CD4-positive, alpha-beta memory T cell (primary cell): ENCODE results near the gene LRRN1. TPM values are rescaled to one million over a fixed set of nuclear protein-coding genes. Genes with fewer than 3 reads are reported as not detected.

ENCODE experiments used
- CTCF ChIA-PET: fragments of 350-600 bp; sonication (Branson Sonifier 250); formaldehyde crosslinking; loops from one replicate; lab custom pipeline; 2021; ENCODE audit warnings: inconsistent platforms; ENCODE audit not compliant: partially characterized antibody; lab: Charles Lee
- POLR2A ChIA-PET: fragments of 350-600 bp; sonication (Branson Sonifier 250); formaldehyde crosslinking; loops from one replicate; lab custom pipeline; 2021; ENCODE audit not compliant: partially characterized antibody; lab: Charles Lee
- DNase-seq, 5 donors: peaks; one replicate each; pipeline versions ENCODE4 v3.0.0 to v3.0.0-alpha.2; 2020 to 2022; ENCODE audit warnings: mixed read lengths in 1 of 5
- H3K27ac ChIP-seq: one replicate; pipeline ENCODE4 v1.7.0; 2013; ENCODE audit warnings: low read depth, low read length
- H3K27me3 ChIP-seq: 2 replicates; pipeline ENCODE4 v1.7.0; 2013; ENCODE audit warnings: mild to moderate bottlenecking, low read length, moderate library complexity; ENCODE audit not compliant: insufficient read depth
- H3K36me3 ChIP-seq: 2 replicates; pipeline ENCODE4 v1.7.0; 2013; ENCODE audit warnings: mild to moderate bottlenecking, low read length, moderate library complexity; ENCODE audit not compliant: insufficient read depth
- H3K4me1 ChIP-seq: 2 replicates; pipeline ENCODE4 v1.7.0; 2013; ENCODE audit warnings: mild to moderate bottlenecking, low read length, moderate library complexity; ENCODE audit not compliant: insufficient read depth
- H3K4me3 ChIP-seq, 2 donors: one replicate each; pipeline ENCODE4 v1.7.0; 2013; ENCODE audit warnings: low read length in 2 of 2, mild to moderate bottlenecking in 1 of 2
- H3K9me3 ChIP-seq, 2 donors: one replicate each; pipeline ENCODE4 v1.7.0; 2013; ENCODE audit warnings: low read length in 2 of 2, control low read depth in 1 of 2; ENCODE audit not compliant: control insufficient read depth in 1 of 2
- H3K27ac Mint-ChIP-seq, 7 donors: one replicate each; pipeline ENCODE4 v1.8.0; 2020 to 2021; ENCODE audit warnings: mixed read lengths in 7 of 7, mild to moderate bottlenecking in 6 of 7, inconsistent platforms in 3 of 7, moderate library complexity in 3 of 7
- H3K27me3 Mint-ChIP-seq, 2 donors: one replicate each; pipeline ENCODE4 v1.8.0; 2020 to 2021; ENCODE audit warnings: mixed read lengths in 2 of 2
- H3K36me3 Mint-ChIP-seq, 2 donors: one replicate each; pipeline ENCODE4 v1.8.0; 2020 to 2021; ENCODE audit warnings: mixed read lengths in 2 of 2, inconsistent platforms in 1 of 2, mild to moderate bottlenecking in 1 of 2
- H3K4me1 Mint-ChIP-seq, 4 donors: one replicate each; pipeline ENCODE4 v1.8.0; 2020 to 2021; ENCODE audit warnings: mixed read lengths in 4 of 4, mild to moderate bottlenecking in 1 of 4
- H3K4me3 Mint-ChIP-seq, 8 donors: one replicate each; pipeline ENCODE4 v1.8.0; 2020 to 2021; ENCODE audit warnings: mixed read lengths in 8 of 8, mild to moderate bottlenecking in 7 of 8, moderate library complexity in 6 of 8, inconsistent platforms in 3 of 8
- H3K9me3 Mint-ChIP-seq, 8 donors: one replicate each; pipeline ENCODE4 v1.8.0; 2020 to 2021; ENCODE audit warnings: mixed read lengths in 8 of 8, mild to moderate bottlenecking in 5 of 8, inconsistent platforms in 3 of 8, moderate library complexity in 1 of 8
- intact Hi-C: fragments of 100-400 bp; cut with micrococcal nuclease; formaldehyde crosslinking; loops from one replicate; pipeline ENCODE4 v1.15.1; 2023
- polyA plus RNA-seq, 2 donors: library from polyadenylated mRNA; unstranded; fragments of 300-500 nt; fragmentation: Illumina TruSeq; gene quantifications; one replicate each; pipeline ENCODE4 v1.2.3, GENCODE V29; 2021
- total RNA-seq, 2 experiments: library from RNA; stranded (reverse); gene quantifications; one replicate each; pipeline ENCODE4 v1.2.3, GENCODE V29; 2021

The LRRN1 gene
- total and polyA plus RNA-seq, 4 experiments from 2014 or later = 0.17 to 0.23 (median 0.22) TPM; not detected in 1

- POLR2A ChIA-PET = no interaction called here
- Histone ChIP-seq H3K27ac (no peak overlapping the region), H3K36me3 (no peaks in the 10 kb centered on the region), H3K9me3 (no peaks in the 10 kb centered on the region), H3K4me1 (no peaks in the 10 kb centered on the region), H3K27me3 (no peaks in the 10 kb centered on the region), H3K4me3 (no peak overlapping the region)
- H3K27me3 Mint-ChIP-seq = peaks cover 1 to 6% of the 10 kb centered on the region in 2 donors
- H3K4me1 Mint-ChIP-seq = no peaks in the 10 kb centered on the region
- H3K9me3 Mint-ChIP-seq = peaks cover 0 to 17% (median 9%) of the 10 kb centered on the region in 8 donors
- CTCF ChIA-PET = no interaction called here
- intact Hi-C loops = no loop called here
- no peak overlapping the region for H3K27ac Mint-ChIP-seq
- H3K36me3 Mint-ChIP-seq = peaks cover 0 to 7% of the 10 kb centered on the region in 2 donors
- H3K4me3 Mint-ChIP-seq = no peak overlapping the region
- DNase-seq = no peak
These were observed 6.8 kb upstream of the LRRN1 start for GRCh38 chr3:3792391-3792790.

- Histone ChIP-seq H3K4me3 (no peak overlapping the region), H3K27ac (no peak overlapping the region), H3K27me3 (no peaks in the 10 kb centered on the region), H3K9me3 (no peaks in the 10 kb centered on the region), H3K4me1 (no peaks in the 10 kb centered on the region), H3K36me3 (no peaks in the 10 kb centered on the region)
- H3K9me3 Mint-ChIP-seq = peaks cover 0 to 17% (median 7%) of the 10 kb centered on the region in 8 donors
- peak in 2 of 5 donors; percentile 2 to 7 for DNase-seq
- H3K27ac Mint-ChIP-seq = no peak overlapping the region
- intact Hi-C loops = no loop called here
- H3K36me3 Mint-ChIP-seq = peaks cover 2 to 7% of the 10 kb centered on the region in 2 donors
- ChIA-PET POLR2A (no interaction called here), CTCF (no interaction called here)
- peak overlapping the region; percentile 40 to 84 (median 78) for H3K4me3 Mint-ChIP-seq
- H3K4me1 Mint-ChIP-seq = peaks cover 1 to 21% (median 18%) of the 10 kb centered on the region in 4 donors
- peaks cover 32 to 39% of the 10 kb centered on the region in 2 donors for H3K27me3 Mint-ChIP-seq
These were observed 559 bp upstream of the LRRN1 start for GRCh38 chr3:3798631-3799113.

DNA sequence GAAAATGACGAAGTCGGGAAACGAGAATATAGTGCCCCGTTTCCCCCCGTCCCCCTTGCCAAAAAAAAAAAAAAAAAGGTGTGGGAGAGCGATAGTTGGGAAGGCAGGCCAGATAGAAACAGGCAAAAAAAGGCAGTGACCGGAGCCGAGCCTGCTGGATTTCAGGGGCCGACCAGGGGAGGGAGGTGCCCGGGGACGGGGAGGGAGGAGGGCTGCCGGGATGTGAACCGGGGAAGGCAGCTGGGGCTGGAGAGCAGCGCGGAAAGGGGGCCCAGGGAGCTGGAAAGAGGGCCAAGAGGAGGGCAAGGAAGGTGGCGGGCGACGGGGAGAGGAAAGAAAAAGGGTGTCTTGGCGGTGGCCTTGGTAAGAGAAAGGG, 837 bp downstream of the LRRN1 start:
- Histone ChIP-seq H3K9me3 (no peaks in the 10 kb centered on the region), H3K27me3 (no peaks in the 10 kb centered on the region), H3K4me1 (no peaks in the 10 kb centered on the region), H3K36me3 (no peaks in the 10 kb centered on the region), H3K4me3 (no peak overlapping the region), H3K27ac (no peak overlapping the region)
- H3K36me3 Mint-ChIP-seq = peaks cover 2 to 3% of the 10 kb centered on the region in 2 donors
- intact Hi-C loops = no loop called here
- POLR2A ChIA-PET = no interaction called here
- H3K27ac Mint-ChIP-seq = no peak overlapping the region
- peaks cover 1 to 21% (median 18%) of the 10 kb centered on the region in 4 donors for H3K4me1 Mint-ChIP-seq
- CTCF ChIA-PET = no interaction called here
- DNase-seq = no peak
- peaks cover 0 to 15% (median 4%) of the 10 kb centered on the region in 8 donors for H3K9me3 Mint-ChIP-seq
- peak overlapping the region; percentile 21 to 70 (median 61) for H3K4me3 Mint-ChIP-seq
- H3K27me3 Mint-ChIP-seq = peaks cover 32 to 39% of the 10 kb centered on the region in 2 donors

DNA sequence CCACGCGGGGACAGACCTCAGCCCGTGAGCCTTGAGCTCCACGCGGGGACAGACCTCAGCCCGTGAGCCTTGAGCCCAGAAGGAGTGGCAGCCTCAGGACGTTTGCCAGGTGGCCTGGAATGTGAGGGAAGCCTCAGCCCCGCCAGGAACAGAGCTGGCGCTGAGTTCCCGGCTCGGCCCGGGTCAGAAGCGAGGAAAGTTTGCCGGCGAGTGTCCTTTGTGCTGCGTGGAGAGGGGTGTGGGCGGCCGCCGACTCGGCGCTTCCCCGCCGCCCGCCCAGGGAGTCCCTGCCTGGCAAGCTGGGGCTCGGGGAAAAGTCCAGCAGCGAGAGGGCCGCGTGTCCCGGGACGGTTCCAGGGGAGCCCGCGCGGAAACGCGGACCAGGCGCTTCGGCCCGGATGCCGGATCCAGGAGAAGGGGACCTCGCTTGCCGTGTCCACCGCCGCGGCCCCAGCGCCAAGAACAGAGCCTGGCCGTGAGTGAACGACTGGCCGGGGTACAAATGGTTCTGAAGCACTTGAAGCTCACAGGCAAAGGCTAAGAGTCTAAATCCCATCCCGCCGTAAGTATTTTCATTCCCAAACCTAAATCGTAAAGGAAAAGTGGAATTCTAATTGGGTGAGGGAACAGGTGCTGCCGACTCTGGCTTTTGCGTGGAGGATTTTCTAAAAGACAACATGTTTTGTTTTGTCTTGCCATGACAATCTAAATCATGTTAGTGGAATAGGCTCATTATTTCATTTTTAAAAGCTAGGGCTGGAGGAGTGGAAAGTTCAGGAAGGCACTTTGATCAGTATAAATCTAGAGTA, 1.7 kb downstream of the LRRN1 start:
- no peak overlapping the region for H3K4me3 ChIP-seq
- H3K36me3 Mint-ChIP-seq = peaks cover 2 to 3% of the 10 kb centered on the region in 2 donors
- peak overlapping the region in 6 of 8 donors; percentile 33 to 68 (median 44) for H3K4me3 Mint-ChIP-seq
- H3K36me3 ChIP-seq = no peaks in the 10 kb centered on the region
- peaks cover 0 to 15% (median 1%) of the 10 kb centered on the region in 8 donors for H3K9me3 Mint-ChIP-seq
- ChIA-PET CTCF (no interaction called here), POLR2A (no interaction called here)
- H3K27me3 Mint-ChIP-seq = peaks cover 32 to 39% of the 10 kb centered on the region in 2 donors
- intact Hi-C loops = no loop called here
- H3K4me1 ChIP-seq = no peaks in the 10 kb centered on the region
- no peaks in the 10 kb centered on the region for H3K27me3 ChIP-seq
- H3K9me3 ChIP-seq = no peaks in the 10 kb centered on the region
- no peak for DNase-seq
- H3K27ac ChIP-seq = no peak overlapping the region
- H3K27ac Mint-ChIP-seq = no peak overlapping the region
- peaks cover 1 to 21% (median 18%) of the 10 kb centered on the region in 4 donors for H3K4me1 Mint-ChIP-seq

DNA sequence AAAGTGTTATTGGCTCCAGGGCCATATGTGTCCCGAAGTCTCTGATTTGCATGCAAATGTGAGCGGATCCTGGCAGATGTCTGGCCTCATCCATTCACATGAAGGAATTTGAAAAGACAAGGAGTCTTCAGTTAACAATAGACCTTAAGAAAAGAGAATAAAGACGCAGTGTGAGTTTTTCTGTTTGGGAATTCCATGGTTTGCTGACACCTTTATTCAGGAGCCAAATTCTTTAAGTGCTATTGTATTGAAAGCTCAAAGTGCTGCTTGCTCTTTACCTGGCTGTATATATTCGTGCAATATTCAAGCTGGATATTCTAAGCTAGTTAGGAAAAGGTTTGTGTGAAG, 2.2 kb downstream of the LRRN1 start:
- peaks cover 1 to 21% (median 18%) of the 10 kb centered on the region in 4 donors for H3K4me1 Mint-ChIP-seq
- Histone ChIP-seq H3K4me3 (no peak overlapping the region), H3K36me3 (no peaks in the 10 kb centered on the region), H3K9me3 (no peaks in the 10 kb centered on the region), H3K4me1 (no peaks in the 10 kb centered on the region), H3K27ac (no peak overlapping the region), H3K27me3 (no peaks in the 10 kb centered on the region)
- no peak for DNase-seq
- no peak overlapping the region for H3K27ac Mint-ChIP-seq
- peak overlapping the region in 6 of 8 donors; percentile 33 to 68 (median 44) for H3K4me3 Mint-ChIP-seq
- CTCF ChIA-PET = no interaction called here
- POLR2A ChIA-PET = no interaction called here
- intact Hi-C loops = no loop called here
- peaks cover 2 to 3% of the 10 kb centered on the region in 2 donors for H3K36me3 Mint-ChIP-seq
- H3K9me3 Mint-ChIP-seq = peaks cover 0 to 12% (median 1%) of the 10 kb centered on the region in 8 donors
- peaks cover 32 to 39% of the 10 kb centered on the region in 2 donors for H3K27me3 Mint-ChIP-seq

GRCh38 chr3:3802046-3802445, 2.8 kb downstream of the LRRN1 start:
- no peaks in the 10 kb centered on the region for H3K9me3 ChIP-seq
- no peaks in the 10 kb centered on the region for H3K36me3 ChIP-seq
- intact Hi-C loops = no loop called here
- H3K27me3 Mint-ChIP-seq = peaks cover 30 to 39% of the 10 kb centered on the region in 2 donors
- no peaks in the 10 kb centered on the region for H3K27me3 ChIP-seq
- peaks cover 0 to 9% (median under 1%) of the 10 kb centered on the region in 8 donors for H3K9me3 Mint-ChIP-seq
- CTCF ChIA-PET = no interaction called here
- H3K36me3 Mint-ChIP-seq = peaks cover 2 to 3% of the 10 kb centered on the region in 2 donors
- H3K4me3 Mint-ChIP-seq = no peak overlapping the region
- DNase-seq = no peak
- peaks cover 1 to 21% (median 18%) of the 10 kb centered on the region in 4 donors for H3K4me1 Mint-ChIP-seq
- no peak overlapping the region for H3K4me3 ChIP-seq
- H3K27ac Mint-ChIP-seq = no peak overlapping the region
- H3K4me1 ChIP-seq = no peaks in the 10 kb centered on the region
- H3K27ac ChIP-seq = no peak overlapping the region
- POLR2A ChIA-PET = no interaction called here

DNA sequence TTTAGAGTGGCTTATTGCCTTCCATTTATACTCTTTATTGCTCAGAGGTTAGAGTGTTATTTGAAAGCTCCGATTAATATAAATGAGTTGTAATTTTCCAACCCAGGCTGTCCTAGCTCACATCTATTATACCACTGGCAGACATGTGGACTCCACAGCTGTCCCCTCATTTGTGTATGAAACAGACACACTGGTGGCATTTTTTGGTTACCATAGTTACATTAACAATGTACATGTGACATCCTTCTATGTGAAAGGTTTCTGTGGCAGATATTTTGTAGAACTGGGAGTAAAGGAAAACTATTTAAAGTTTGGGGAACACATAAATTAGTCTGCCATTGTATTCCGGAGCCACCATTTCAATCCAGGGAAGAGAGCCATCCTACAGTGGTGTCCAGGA, 5.3 kb downstream of the LRRN1 start:
- Histone ChIP-seq H3K9me3 (no peaks in the 10 kb centered on the region), H3K27me3 (no peaks in the 10 kb centered on the region), H3K4me3 (no peak overlapping the region), H3K36me3 (no peaks in the 10 kb centered on the region), H3K27ac (no peak overlapping the region), H3K4me1 (no peaks in the 10 kb centered on the region)
- H3K4me1 Mint-ChIP-seq = peaks cover 1 to 12% (median 12%) of the 10 kb centered on the region in 4 donors
- peaks cover 0 to 2% (median 0%) of the 10 kb centered on the region in 8 donors for H3K9me3 Mint-ChIP-seq
- no peak overlapping the region for H3K4me3 Mint-ChIP-seq
- DNase-seq = no peak
- H3K36me3 Mint-ChIP-seq = no peaks in the 10 kb centered on the region
- CTCF ChIA-PET = no interaction called here
- H3K27ac Mint-ChIP-seq = no peak overlapping the region
- H3K27me3 Mint-ChIP-seq = peaks cover 15 to 26% of the 10 kb centered on the region in 2 donors
- intact Hi-C loops = no loop called here
- POLR2A ChIA-PET = no interaction called here
